H9 (cell line): ENCODE results near the gene TCOF1. TPM values are rescaled to one million over a fixed set of nuclear protein-coding genes. Genes with fewer than 3 reads are reported as not detected.

Experiments used
- DNase-seq: peaks from one replicate; pipeline ENCODE4 v3.0.0-alpha.2; 2017
- H2AFZ ChIP-seq: one replicate; pipeline ENCODE4 v1.6.1; 2013; ENCODE audit warnings: mild to moderate bottlenecking, low read length, control low read depth, moderate library complexity
- H2AK5ac ChIP-seq: 2 replicates; pipeline ENCODE4 v1.6.1; 2013; ENCODE audit warnings: low read length, control low read depth, mixed read lengths; ENCODE audit not compliant: insufficient read length
- H2BK120ac ChIP-seq: one replicate; pipeline ENCODE4 v1.6.1; 2013; ENCODE audit warnings: low read depth, mild to moderate bottlenecking, low read length, control low read depth, inconsistent platforms; ENCODE audit not compliant: poor library complexity, severe bottlenecking
- H2BK12ac ChIP-seq: 2 replicates; pipeline ENCODE4 v1.6.1; 2013; ENCODE audit warnings: low read length, control low read depth, mixed read lengths, low read depth; ENCODE audit not compliant: insufficient read length
- H2BK15ac ChIP-seq: 2 replicates; pipeline ENCODE4 v1.6.1; 2013; ENCODE audit warnings: low read depth, low read length, control low read depth
- H2BK20ac ChIP-seq: one replicate; pipeline ENCODE4 v1.6.1; 2013; ENCODE audit warnings: low read depth, mild to moderate bottlenecking, low read length, control low read depth, inconsistent platforms; ENCODE audit not compliant: poor library complexity, severe bottlenecking
- H2BK5ac ChIP-seq: 2 replicates; pipeline ENCODE4 v1.6.1; 2013; ENCODE audit warnings: low read length, control low read depth, mixed read lengths; ENCODE audit not compliant: insufficient read length
- H3K14ac ChIP-seq: 2 replicates; pipeline ENCODE4 v1.6.1; 2013; ENCODE audit warnings: low read length, control low read depth; ENCODE audit not compliant: insufficient read depth
- H3K18ac ChIP-seq: 2 replicates; pipeline ENCODE4 v1.6.1; 2013; ENCODE audit warnings: low read depth, mild to moderate bottlenecking, mixed read lengths, low read length, control low read depth; ENCODE audit not compliant: insufficient read length
- H3K23ac ChIP-seq: 2 replicates; pipeline ENCODE4 v1.6.1; 2013; ENCODE audit warnings: low read length, control low read depth, mixed read lengths, low read depth; ENCODE audit not compliant: insufficient read length
- H3K23me2 ChIP-seq: 2 replicates; pipeline ENCODE4 v1.6.1; 2013; ENCODE audit warnings: low read depth, mild to moderate bottlenecking, mixed read lengths, low read length, control low read depth; ENCODE audit not compliant: insufficient read length, poor library complexity, severe bottlenecking
- H3K27ac ChIP-seq: 2 replicates; pipeline ENCODE4 v1.5.1; 2013; ENCODE audit warnings: low read length, control low read depth, mixed read lengths, low read depth; ENCODE audit not compliant: insufficient read length
- H3K27me3 ChIP-seq: 2 replicates; pipeline ENCODE4 v1.6.1; 2013; ENCODE audit warnings: low read length, control low read depth, inconsistent platforms; ENCODE audit not compliant: insufficient read depth
- H3K4ac ChIP-seq: 2 replicates; pipeline ENCODE4 v1.6.1; 2013; ENCODE audit warnings: low read depth, mild to moderate bottlenecking, control low read depth, inconsistent platforms, low read length, moderate library complexity
- H3K4me1 ChIP-seq: 2 replicates; pipeline ENCODE4 v1.6.1; 2013; ENCODE audit warnings: low read length, control low read depth, inconsistent platforms; ENCODE audit not compliant: insufficient read depth
- H3K4me2 ChIP-seq: 2 replicates; pipeline ENCODE4 v1.6.1; 2013; ENCODE audit warnings: low read length, control low read depth, mixed read lengths; ENCODE audit not compliant: insufficient read length, insufficient read depth
- H3K56ac ChIP-seq: 2 replicates; pipeline ENCODE4 v1.6.1; 2013; ENCODE audit warnings: low read depth, mild to moderate bottlenecking, mixed read lengths, low read length, control low read depth; ENCODE audit not compliant: insufficient read length
- H3K79me1 ChIP-seq: 2 replicates; pipeline ENCODE4 v1.6.1; 2013; ENCODE audit warnings: low read depth, mild to moderate bottlenecking, moderate library complexity, low read length, control low read depth, inconsistent platforms; ENCODE audit not compliant: insufficient read depth, poor library complexity, severe bottlenecking
- H3K79me2 ChIP-seq: 2 replicates; pipeline ENCODE4 v1.6.1; 2013; ENCODE audit warnings: low read length, control low read depth, inconsistent platforms; ENCODE audit not compliant: insufficient read depth
- H3K9ac ChIP-seq: 2 replicates; pipeline ENCODE4 v1.6.1; 2013; ENCODE audit warnings: low read length, control low read depth, mixed read lengths; ENCODE audit not compliant: insufficient read length; ENCODE audit errors: extremely low read depth
- H3K9me3 ChIP-seq: one replicate; pipeline ENCODE4 v1.6.1; 2013; ENCODE audit warnings: low read depth, low read length, inconsistent platforms; ENCODE audit not compliant: control insufficient read depth
- H3T11ph ChIP-seq: one replicate; pipeline ENCODE4 v1.6.1; 2013; ENCODE audit warnings: mild to moderate bottlenecking, low read length, control low read depth, inconsistent platforms
- H4K20me1 ChIP-seq: one replicate; pipeline ENCODE4 v1.6.1; 2013; ENCODE audit not compliant: control insufficient read depth, insufficient read length, insufficient read depth
- H4K5ac ChIP-seq: 2 replicates; pipeline ENCODE4 v1.6.1; 2013; ENCODE audit warnings: low read depth, mild to moderate bottlenecking, mixed read lengths, low read length, control low read depth; ENCODE audit not compliant: insufficient read length
- H4K8ac ChIP-seq: replicated peaks from 2 replicates; pipeline ENCODE4 v1.6.1; 2013; ENCODE audit warnings: low read length, control low read depth, mixed read lengths, low read depth; ENCODE audit not compliant: insufficient read length
- H4K91ac ChIP-seq: 2 replicates; pipeline ENCODE4 v1.6.1; 2013; ENCODE audit warnings: low read depth, mild to moderate bottlenecking, moderate library complexity, mixed read lengths, low read length, control low read depth; ENCODE audit not compliant: insufficient read length
- H3K27ac Mint-ChIP-seq, 3 experiments: 2 replicates in 2 of 3; 3 replicates in 1 of 3; pipeline ENCODE4 v1.8.0; 2020 to 2021; ENCODE audit warnings: mixed read lengths in 3 of 3, mild to moderate bottlenecking in 1 of 3, moderate library complexity in 1 of 3
- H3K27me3 Mint-ChIP-seq: 2 replicates; pipeline ENCODE4 v1.8.0; 2021; ENCODE audit warnings: low read depth, mild to moderate bottlenecking, moderate library complexity, mixed read lengths
- H3K36me3 Mint-ChIP-seq, 3 experiments: 2 replicates in 2 of 3; 3 replicates in 1 of 3; pipeline ENCODE4 v1.8.0; 2020 to 2021; ENCODE audit warnings: low read depth in 3 of 3, mixed read lengths in 3 of 3; ENCODE audit not compliant: insufficient read depth in 1 of 3
- H3K4me1 Mint-ChIP-seq, 2 experiments: 2 replicates each; pipeline ENCODE4 v1.8.0; 2020; ENCODE audit warnings: mixed read lengths in 2 of 2
- H3K4me3 Mint-ChIP-seq, 2 experiments: 2 replicates in 1 of 2; 3 replicates in 1 of 2; pipeline ENCODE4 v1.8.0; 2020 to 2021; ENCODE audit warnings: mild to moderate bottlenecking in 2 of 2, mixed read lengths in 2 of 2, moderate library complexity in 1 of 2
- H3K9me3 Mint-ChIP-seq, 2 experiments: 2 replicates in 1 of 2; 3 replicates in 1 of 2; pipeline ENCODE4 v1.8.0; 2020; ENCODE audit warnings: mild to moderate bottlenecking in 2 of 2, mixed read lengths in 2 of 2, moderate library complexity in 1 of 2
- WGBS: extraction: QIAGEN DNeasy Blood & Tissue Kit; methylation state at CpG from one replicate; pipeline ENCODE4 v1.1.7; 2013; ENCODE audit warnings: missing lambda C conversion rate, low lambda C conversion rate, mixed read lengths; ENCODE audit not compliant: insufficient read length; ENCODE audit errors: extremely low coverage; 5-methylcytosine and 5-hydroxymethylcytosine counted together
- total RNA-seq: library from RNA; stranded (reverse); gene quantifications from 2 replicates; pipeline ENCODE4 v1.2.1, GENCODE V29; 2021
- TF ChIP-seq, protein P1 (sequence below): fragments of 200-600 bp; sonication (generic); conservative IDR thresholded peaks from 3 replicates; pipeline ENCODE4 v1.8.0; 2021; ENCODE audit warnings: antibody characterized with exemption, mild to moderate bottlenecking

TCOF1 gene
- total RNA-seq, 1 experiment from 2014 or later: 128 TPM

DNA sequence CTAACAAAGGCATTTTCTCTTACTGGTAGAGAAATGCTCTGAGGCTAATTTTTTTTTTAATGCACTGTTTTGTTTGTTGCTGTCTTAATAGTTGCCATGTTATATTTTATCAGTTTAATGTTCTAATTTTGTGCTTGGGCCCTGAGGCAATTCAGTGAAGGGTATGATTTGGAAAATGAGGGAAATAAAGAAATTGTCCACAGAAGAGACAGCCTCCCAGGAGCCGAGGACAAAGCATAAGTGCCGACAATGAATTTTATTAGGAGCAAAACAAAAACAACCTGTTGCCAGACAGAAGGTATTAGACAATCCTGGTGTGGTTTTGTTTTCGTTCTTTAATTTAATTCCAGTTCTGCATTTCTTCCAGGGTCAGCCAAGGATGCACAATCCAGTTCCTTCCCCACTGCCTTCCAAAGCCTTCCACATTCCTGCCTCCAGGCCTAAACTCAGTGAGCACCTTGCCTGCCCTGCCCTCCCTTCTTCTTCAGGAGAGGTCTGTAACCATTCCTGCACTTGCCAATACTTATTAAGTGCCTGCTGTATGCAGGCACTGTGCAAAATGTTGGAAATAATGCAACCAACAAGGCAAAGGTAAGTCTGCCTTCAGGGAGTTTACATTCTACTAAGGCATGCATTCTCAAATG lies 4.3 kb upstream of the TCOF1 start:
- Histone ChIP-seq H4K5ac (no peak overlapping the region), H2BK15ac (no peak overlapping the region), H2AFZ (no peak overlapping the region), H3K23me2 (peaks cover 2% of the 10 kb centered on the region), H3K4ac (no peak overlapping the region), H2BK120ac (no peak overlapping the region), H3K56ac (no peak overlapping the region), H3K27me3 (no peaks in the 10 kb centered on the region), H3K23ac (no peak overlapping the region), H4K8ac (no peak overlapping the region), H3K4me1 (no peaks in the 10 kb centered on the region), H4K20me1 (peaks cover 3% of the 10 kb centered on the region), H3K14ac (no peak overlapping the region), H3K79me1 (no peaks in the 10 kb centered on the region), H2AK5ac (no peak overlapping the region), H3K9me3 (no peaks in the 10 kb centered on the region), H3K9ac (no peak overlapping the region), H3K79me2 (peaks cover 2% of the 10 kb centered on the region; the same call in 1 of the 2 replicates), H2BK20ac (no peak overlapping the region), H3K18ac (no peak overlapping the region), H4K91ac (no peak overlapping the region), H3K27ac (no peak overlapping the region), H3T11ph (no peak overlapping the region), H2BK12ac (no peak overlapping the region), H3K4me2 (no peak overlapping the region), H2BK5ac (no peak overlapping the region)
- H3K9me3 Mint-ChIP-seq: no peaks in the 10 kb centered on the region
- no peak overlapping the region; a peak in 1 of 7 replicates for H3K27ac Mint-ChIP-seq
- peaks cover 11 to 17% of the 10 kb centered on the region in 2 experiments for H3K4me1 Mint-ChIP-seq
- DNase-seq: no peak
- H3K27me3 Mint-ChIP-seq: peaks cover 11% of the 10 kb centered on the region
- no CpG with 5 or more reads among the region's 3 CpGs for WGBS
- H3K36me3 Mint-ChIP-seq: peaks cover 0 to 3% (median 0%) of the 10 kb centered on the region in 3 experiments; a peak in 2 of 7 replicates
- no peak overlapping the region for H3K4me3 Mint-ChIP-seq
- TF ChIP-seq, protein P1, sequence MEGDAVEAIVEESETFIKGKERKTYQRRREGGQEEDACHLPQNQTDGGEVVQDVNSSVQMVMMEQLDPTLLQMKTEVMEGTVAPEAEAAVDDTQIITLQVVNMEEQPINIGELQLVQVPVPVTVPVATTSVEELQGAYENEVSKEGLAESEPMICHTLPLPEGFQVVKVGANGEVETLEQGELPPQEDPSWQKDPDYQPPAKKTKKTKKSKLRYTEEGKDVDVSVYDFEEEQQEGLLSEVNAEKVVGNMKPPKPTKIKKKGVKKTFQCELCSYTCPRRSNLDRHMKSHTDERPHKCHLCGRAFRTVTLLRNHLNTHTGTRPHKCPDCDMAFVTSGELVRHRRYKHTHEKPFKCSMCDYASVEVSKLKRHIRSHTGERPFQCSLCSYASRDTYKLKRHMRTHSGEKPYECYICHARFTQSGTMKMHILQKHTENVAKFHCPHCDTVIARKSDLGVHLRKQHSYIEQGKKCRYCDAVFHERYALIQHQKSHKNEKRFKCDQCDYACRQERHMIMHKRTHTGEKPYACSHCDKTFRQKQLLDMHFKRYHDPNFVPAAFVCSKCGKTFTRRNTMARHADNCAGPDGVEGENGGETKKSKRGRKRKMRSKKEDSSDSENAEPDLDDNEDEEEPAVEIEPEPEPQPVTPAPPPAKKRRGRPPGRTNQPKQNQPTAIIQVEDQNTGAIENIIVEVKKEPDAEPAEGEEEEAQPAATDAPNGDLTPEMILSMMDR: no peak; the same call in 2 of the 3 replicates
